IMR-90 (cell line): ENCODE results near the gene URI1. TPM values are rescaled to one million over a fixed set of nuclear protein-coding genes. Genes with fewer than 3 reads are reported as not detected.

Source experiments
- ATAC-seq: fragments of 200-7000 bp; cut with Tn5 transposase; 2 replicates; pipeline ENCODE4 v1.9.1; 2020; ENCODE audit warnings: low read depth, mild to moderate bottlenecking, moderate library complexity
- BruUV-seq: library from RNA; stranded (reverse); fragments of 400-500 nt; replicated peaks from 2 replicates; lab custom pipeline; 2021; lab: Mats Ljungman, UMichigan
- CTCF ChIA-PET: fragments of 300-600 bp; formaldehyde crosslinking; extraction: SDS; loops from one replicate; lab custom pipeline; 2021; ENCODE audit warnings: antibody characterized with exemption; lab: Yijun Ruan, JAX
- POLR2A ChIA-PET: fragments of 300-600 bp; sonication (Branson Sonifier 250); formaldehyde crosslinking; loops from one replicate; lab custom pipeline; 2022; ENCODE audit warnings: antibody characterized with exemption; ENCODE audit not compliant: unreplicated experiment; lab: Charles Lee
- DNase-seq: peaks from one replicate; pipeline ENCODE4 v3.0.0; 2013
- H2AFZ ChIP-seq: replicated peaks from 2 replicates; pipeline ENCODE3; 2013; ENCODE audit warnings: low read length, mild to moderate bottlenecking; ENCODE audit not compliant: poor library complexity
- H2AK5ac ChIP-seq: 2 replicates; pipeline ENCODE4 v1.6.1; 2013; ENCODE audit warnings: low read depth, low read length, inconsistent platforms
- H2AK9ac ChIP-seq: replicated peaks from 2 replicates; pipeline ENCODE3; 2013; ENCODE audit warnings: mild to moderate bottlenecking, low read depth, low read length, moderate library complexity; ENCODE audit not compliant: poor library complexity
- H2BK120ac ChIP-seq: 2 replicates; pipeline ENCODE4 v1.6.1; 2013; ENCODE audit warnings: low read depth, low read length, inconsistent platforms
- H2BK15ac ChIP-seq: 3 replicates; pipeline ENCODE4 v1.6.1; 2013; ENCODE audit warnings: low read depth, low read length, inconsistent platforms
- H2BK20ac ChIP-seq: 2 replicates; pipeline ENCODE4 v1.6.1; 2013; ENCODE audit warnings: low read depth, mild to moderate bottlenecking, inconsistent platforms, low read length, moderate library complexity
- H2BK5ac ChIP-seq: 2 replicates; pipeline ENCODE4 v1.6.1; 2013; ENCODE audit warnings: mild to moderate bottlenecking, low read depth, low read length, inconsistent platforms; ENCODE audit not compliant: poor library complexity, severe bottlenecking
- H3K14ac ChIP-seq: replicated peaks from 2 replicates; pipeline ENCODE4 v1.6.1; 2013; ENCODE audit warnings: low read depth, low read length, inconsistent platforms
- H3K18ac ChIP-seq: 2 replicates; pipeline ENCODE4 v1.6.1; 2013; ENCODE audit warnings: low read depth, low read length, control low read depth
- H3K23ac ChIP-seq: 2 replicates; pipeline ENCODE4 v1.6.1; 2013; ENCODE audit warnings: low read depth, low read length, inconsistent platforms
- H3K27ac ChIP-seq: 2 replicates; pipeline ENCODE4 v1.5.1; 2013; ENCODE audit warnings: mild to moderate bottlenecking, control low read depth, low read length; ENCODE audit not compliant: insufficient read depth
- H3K27me3 ChIP-seq: 2 replicates; pipeline ENCODE4 v1.6.1; 2013; ENCODE audit warnings: low read length; ENCODE audit not compliant: control insufficient read depth, insufficient read depth
- H3K36me3 ChIP-seq: 2 replicates; pipeline ENCODE4 v1.6.1; 2013; ENCODE audit warnings: low read length, mixed read lengths; ENCODE audit not compliant: control insufficient read depth, insufficient read depth
- H3K4ac ChIP-seq: 2 replicates; pipeline ENCODE4 v1.6.1; 2013; ENCODE audit warnings: low read depth, low read length, inconsistent platforms
- H3K4me1 ChIP-seq: 2 replicates; pipeline ENCODE4 v1.6.1; 2013; ENCODE audit warnings: low read length, mixed read lengths; ENCODE audit not compliant: control insufficient read depth, insufficient read depth
- H3K4me2 ChIP-seq: 2 replicates; pipeline ENCODE4 v1.6.1; 2013; ENCODE audit warnings: low read depth, mild to moderate bottlenecking, control low read depth, low read length, moderate library complexity
- H3K4me3 ChIP-seq: 2 replicates; pipeline ENCODE4 v1.5.1; 2013; ENCODE audit warnings: low read depth, mild to moderate bottlenecking, control low read depth, low read length, moderate library complexity; ENCODE audit not compliant: insufficient read depth
- H3K56ac ChIP-seq: 2 replicates; pipeline ENCODE4 v1.6.1; 2013; ENCODE audit warnings: low read length, inconsistent platforms; ENCODE audit not compliant: insufficient read depth; ENCODE audit errors: extremely low read depth
- H3K79me1 ChIP-seq, 2 experiments: 2 replicates each; pipeline ENCODE4 v1.6.1; 2013; ENCODE audit warnings: low read length in 2 of 2, inconsistent platforms in 1 of 2, low read depth in 1 of 2
- H3K9ac ChIP-seq: 2 replicates; pipeline ENCODE4 v1.6.1; 2013; ENCODE audit warnings: low read depth, low read length, control low read depth
- H3K9me1 ChIP-seq: 2 replicates; pipeline ENCODE4 v1.6.1; 2013; ENCODE audit warnings: low read length, inconsistent platforms; ENCODE audit not compliant: insufficient read depth
- H3K9me3 ChIP-seq: 2 replicates; pipeline ENCODE4 v1.6.1; 2013; ENCODE audit warnings: low read length; ENCODE audit not compliant: control insufficient read depth, insufficient read depth
- H4K20me1 ChIP-seq: 2 replicates; pipeline ENCODE4 v1.6.1; 2013; ENCODE audit warnings: low read length, inconsistent platforms; ENCODE audit not compliant: insufficient read depth
- H4K5ac ChIP-seq: 2 replicates; pipeline ENCODE4 v1.6.1; 2013; ENCODE audit warnings: mild to moderate bottlenecking, low read depth, low read length, control low read depth
- H4K8ac ChIP-seq, 2 experiments: 2 replicates each; pipeline ENCODE4 v1.6.1; 2013; ENCODE audit warnings: low read depth in 2 of 2, low read length in 2 of 2, control low read depth in 1 of 2, inconsistent platforms in 1 of 2
- H4K91ac ChIP-seq: 2 replicates; pipeline ENCODE4 v1.6.1; 2013; ENCODE audit warnings: low read depth, low read length, inconsistent platforms; ENCODE audit not compliant: insufficient read depth
- BHLHE40 ChIP-seq: fragments of 150-350 bp; IDR thresholded peaks from 2 replicates; pipeline ENCODE4 v1.6.1; 2016; ENCODE audit warnings: mild to moderate bottlenecking, low read depth, low read length
- MAFK ChIP-seq: IDR thresholded peaks from 2 replicates; pipeline ENCODE4 v1.6.1; 2012; ENCODE audit warnings: low read depth, low read length, improper control_type of control experiment
- MAZ ChIP-seq: IDR thresholded peaks from 2 replicates; pipeline ENCODE4 v1.6.1; 2012; ENCODE audit warnings: low read depth, mild to moderate bottlenecking, low read length, improper control_type of control experiment, moderate library complexity, borderline replicate concordance
- RAD21 ChIP-seq: IDR thresholded peaks from 2 replicates; pipeline ENCODE4 v1.6.1; 2012; ENCODE audit warnings: low read length, improper control_type of control experiment
- WGBS, 2 experiments: methylation state at CpG; one replicate each; pipeline versions ENCODE4 v1.1.5 to v1.1.7; 2013; ENCODE audit warnings: missing lambda C conversion rate in 2 of 2; ENCODE audit not compliant: insufficient read length in 1 of 2; ENCODE audit errors: extremely low coverage in 2 of 2; 5-methylcytosine and 5-hydroxymethylcytosine counted together
- dilution Hi-C: fragments of 300-500 bp; cut with HindIII; formaldehyde crosslinking; loops from one replicate; pipeline ENCODE4 v1.14.3; 2018; ENCODE audit warnings: low sequenced_read_pairs; ENCODE audit not compliant: unreplicated experiment
- in situ Hi-C: fragments of 300-500 bp; cut with MboI; formaldehyde crosslinking; loops from 3 replicates; pipeline ENCODE4 v1.14.3; 2019; ENCODE audit warnings: low sequenced_read_pairs, inconsistent platforms, mixed read lengths
- intact Hi-C: fragments of 100-400 bp; cut with micrococcal nuclease; formaldehyde crosslinking; loops from 2 replicates; pipeline ENCODE4 v1.10.0; 2022
- polyA plus RNA-seq, 3 experiments: library from polyadenylated mRNA; depleted of rRNA; stranded (reverse); fragments of >200 nt; gene quantifications; 2 replicates each; pipeline ENCODE4 v1.2.3, GENCODE V29; 2012; ENCODE audit warnings: low replicate concordance in 1 of 3
- total RNA-seq: library from RNA; depleted of rRNA; stranded (reverse); fragments of >200 nt; gene quantifications from 2 replicates; pipeline ENCODE4 v1.2.3, GENCODE V29; 2012
- TF ChIP-seq, protein P1 (sequence below): fragments of 150-350 bp; IDR thresholded peaks from 2 replicates; pipeline ENCODE4 v1.6.1; 2017; ENCODE audit warnings: mild to moderate bottlenecking, antibody characterized with exemption, low read length, low read depth

Gene URI1
- total and polyA plus RNA-seq, 2 of the 4 experiments (the other 2 are of a cell fraction), result 43.2 to 45.3 TPM

DNA sequence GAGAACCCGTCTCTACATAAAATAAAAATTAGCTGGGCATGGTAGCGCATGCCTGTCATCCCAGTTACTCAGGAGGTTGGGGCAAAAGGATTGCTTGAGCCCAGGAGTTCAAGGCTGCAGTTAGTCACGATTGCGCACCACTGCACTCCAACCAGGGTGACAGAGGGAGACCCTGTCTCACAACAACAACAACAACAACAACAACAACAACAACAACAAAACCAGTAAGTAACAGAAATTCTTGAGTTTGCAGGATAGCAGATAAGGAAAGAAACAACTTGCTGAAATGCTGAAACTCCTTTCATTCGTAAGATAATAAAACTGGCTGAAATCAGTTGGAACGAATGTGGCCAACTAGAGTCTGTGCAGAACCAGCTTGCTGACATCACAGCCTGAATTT, 23.1 kb upstream of the URI1 start:
- in situ Hi-C loops (no loop called here), intact Hi-C loops (no loop called here), dilution Hi-C loops (no loop called here)
- Histone ChIP-seq H3K4me2 (no peak overlapping the region), H2BK5ac (no peak overlapping the region), H3K79me1 (no peaks in the 10 kb centered on the region), H2AK9ac (no peak overlapping the region), H3K9me1 (no peaks in the 10 kb centered on the region), H4K8ac (no peak overlapping the region), H3K27me3 (no peaks in the 10 kb centered on the region), H3K14ac (no peak overlapping the region), H3K4me1 (no peaks in the 10 kb centered on the region), H3K23ac (no peak overlapping the region), H4K91ac (no peak overlapping the region), H3K9me3 (no peaks in the 10 kb centered on the region; the same call in 1 of the 2 replicates), H3K4me3 (no peak overlapping the region), H3K18ac (no peak overlapping the region), H2BK20ac (no peak overlapping the region), H2BK15ac (no peak overlapping the region), H2AK5ac (no peak overlapping the region), H3K36me3 (no peaks in the 10 kb centered on the region), H4K5ac (no peak overlapping the region), H3K9ac (no peak overlapping the region), H3K56ac (no peak overlapping the region), H3K4ac (no peak overlapping the region), H4K20me1 (no peaks in the 10 kb centered on the region), H2AFZ (no peak overlapping the region), H2BK120ac (no peak overlapping the region), H3K27ac (no peak overlapping the region)
- ATAC-seq (no peak), DNase-seq (no peak)
- POLR2A ChIA-PET, result no interaction called here
- no TSS peak for BruUV-seq
- no peak for TF ChIP-seq MAZ
- TF ChIP-seq, protein P1, sequence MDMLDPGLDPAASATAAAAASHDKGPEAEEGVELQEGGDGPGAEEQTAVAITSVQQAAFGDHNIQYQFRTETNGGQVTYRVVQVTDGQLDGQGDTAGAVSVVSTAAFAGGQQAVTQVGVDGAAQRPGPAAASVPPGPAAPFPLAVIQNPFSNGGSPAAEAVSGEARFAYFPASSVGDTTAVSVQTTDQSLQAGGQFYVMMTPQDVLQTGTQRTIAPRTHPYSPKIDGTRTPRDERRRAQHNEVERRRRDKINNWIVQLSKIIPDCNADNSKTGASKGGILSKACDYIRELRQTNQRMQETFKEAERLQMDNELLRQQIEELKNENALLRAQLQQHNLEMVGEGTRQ, result no peak
- TF ChIP-seq MAFK, result no peak
- TF ChIP-seq RAD21, result no peak
- no peak for TF ChIP-seq BHLHE40
- CTCF ChIA-PET, result no interaction called here
- 60% methylated on average over 2 of the region's 6 CpGs; no CpG with 5 or more reads in 1 of the 2 experiments for WGBS, 2 experiments
